Neutrophil (primary cell): ENCODE data around the gene FSTL4.

Source experiments
- H3K27ac ChIP-seq: fragments of 200-600 bp; sonication (generic); 2 replicates; pipeline ENCODE4 v1.5.1; 2016; ENCODE audit warnings: mild to moderate bottlenecking, moderate library complexity
- H3K27me3 ChIP-seq: fragments of 200-600 bp; sonication (generic); 2 replicates; pipeline ENCODE4 v1.6.0; 2016; ENCODE audit warnings: mild to moderate bottlenecking
- H3K36me3 ChIP-seq: fragments of 200-600 bp; sonication (generic); 2 replicates; pipeline ENCODE4 v1.5.1; 2017
- H3K4me1 ChIP-seq, 2 experiments: fragments of 200-600 bp in 1 of 2; sonication (generic) in 1 of 2; 1 replicate in 1 of 2; 2 replicates in 1 of 2; pipeline versions ENCODE4 v1.5.1 to v1.6.1; 2013 to 2016; ENCODE audit warnings: low read depth in 1 of 2, low read length in 1 of 2, mild to moderate bottlenecking in 1 of 2, moderate library complexity in 1 of 2; ENCODE audit not compliant: control insufficient read depth in 1 of 2, insufficient read depth in 1 of 2
- H3K4me3 ChIP-seq, 2 experiments: fragments of 200-600 bp in 1 of 2; sonication (generic) in 1 of 2; 1 replicate in 1 of 2; 2 replicates in 1 of 2; pipeline ENCODE4 v1.5.1; 2013 to 2016; ENCODE audit warnings: low read depth in 1 of 2, low read length in 1 of 2, mild to moderate bottlenecking in 1 of 2, moderate library complexity in 1 of 2
- H3K9me3 ChIP-seq: fragments of 200-600 bp; sonication (generic); 2 replicates; pipeline ENCODE4 v1.5.1; 2016
- TF ChIP-seq, protein P1 (sequence below): fragments of 200-600 bp; sonication (generic); IDR thresholded peaks from 2 replicates; pipeline ENCODE4 v1.5.1; 2016; ENCODE audit warnings: antibody characterized with exemption

The FSTL4 gene

GRCh38 chr5:133391354-133392136, 220.8 kb downstream of the FSTL4 start:
- no peak overlapping the region for H3K4me3 ChIP-seq
- H3K4me1 ChIP-seq, result no peaks in the 10 kb centered on the region
- H3K9me3 ChIP-seq, result no peaks in the 10 kb centered on the region
- H3K27ac ChIP-seq, result no peak overlapping the region
- H3K27me3 ChIP-seq, result peaks cover 4% of the 10 kb centered on the region
- no peaks in the 10 kb centered on the region for H3K36me3 ChIP-seq
- TF ChIP-seq, protein P1, sequence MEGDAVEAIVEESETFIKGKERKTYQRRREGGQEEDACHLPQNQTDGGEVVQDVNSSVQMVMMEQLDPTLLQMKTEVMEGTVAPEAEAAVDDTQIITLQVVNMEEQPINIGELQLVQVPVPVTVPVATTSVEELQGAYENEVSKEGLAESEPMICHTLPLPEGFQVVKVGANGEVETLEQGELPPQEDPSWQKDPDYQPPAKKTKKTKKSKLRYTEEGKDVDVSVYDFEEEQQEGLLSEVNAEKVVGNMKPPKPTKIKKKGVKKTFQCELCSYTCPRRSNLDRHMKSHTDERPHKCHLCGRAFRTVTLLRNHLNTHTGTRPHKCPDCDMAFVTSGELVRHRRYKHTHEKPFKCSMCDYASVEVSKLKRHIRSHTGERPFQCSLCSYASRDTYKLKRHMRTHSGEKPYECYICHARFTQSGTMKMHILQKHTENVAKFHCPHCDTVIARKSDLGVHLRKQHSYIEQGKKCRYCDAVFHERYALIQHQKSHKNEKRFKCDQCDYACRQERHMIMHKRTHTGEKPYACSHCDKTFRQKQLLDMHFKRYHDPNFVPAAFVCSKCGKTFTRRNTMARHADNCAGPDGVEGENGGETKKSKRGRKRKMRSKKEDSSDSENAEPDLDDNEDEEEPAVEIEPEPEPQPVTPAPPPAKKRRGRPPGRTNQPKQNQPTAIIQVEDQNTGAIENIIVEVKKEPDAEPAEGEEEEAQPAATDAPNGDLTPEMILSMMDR, result no peak

DNA sequence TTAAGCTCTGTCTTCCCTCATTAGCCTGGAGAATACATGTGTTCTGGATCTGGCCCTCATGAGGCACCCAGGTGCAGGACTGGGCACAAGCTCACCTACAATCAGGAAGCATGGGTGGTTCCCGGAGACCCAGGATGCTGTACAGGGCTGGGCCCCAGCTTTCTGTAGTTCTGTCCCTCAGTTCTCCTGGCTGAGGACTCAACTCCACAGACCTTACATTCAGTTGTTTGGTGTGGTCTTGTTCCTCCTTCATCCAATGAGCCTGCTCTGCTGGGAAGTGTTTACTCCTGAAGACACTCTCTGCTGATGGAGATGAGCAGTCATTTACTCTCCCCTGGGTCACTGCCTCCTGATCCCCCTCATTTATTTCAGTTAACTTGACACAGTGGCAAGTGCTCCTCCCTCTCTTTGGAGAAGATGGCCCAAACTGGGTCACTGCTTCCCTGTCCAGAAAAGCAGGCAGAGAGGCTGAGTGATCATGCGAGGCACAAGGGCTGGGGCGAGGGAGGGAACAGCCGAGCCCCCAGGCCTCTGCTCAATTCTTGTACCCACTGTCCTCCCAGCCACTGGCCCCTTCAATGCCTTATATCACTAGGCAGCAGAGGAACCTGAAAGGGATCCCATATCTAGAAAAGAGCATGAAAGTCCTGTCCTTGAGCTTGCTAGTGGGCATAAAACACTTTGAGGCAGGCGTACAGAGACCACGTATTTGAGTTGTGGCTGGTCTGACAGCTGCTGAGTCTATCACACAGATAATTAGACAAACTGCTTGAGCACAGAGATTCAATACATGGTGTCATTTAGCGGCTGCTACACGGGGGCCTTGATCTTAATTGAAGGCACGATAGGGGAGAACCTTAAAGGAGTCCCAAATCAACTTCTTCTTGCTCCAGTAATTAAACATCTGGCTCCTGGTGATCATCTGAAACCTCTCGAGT, 221.7 kb downstream of the FSTL4 start:
- H3K9me3 ChIP-seq, result no peaks in the 10 kb centered on the region
- H3K4me1 ChIP-seq, result no peaks in the 10 kb centered on the region
- H3K4me3 ChIP-seq, result no peak overlapping the region
- no peaks in the 10 kb centered on the region for H3K27me3 ChIP-seq
- TF ChIP-seq, protein P1, result no peak
- no peak overlapping the region for H3K27ac ChIP-seq
- no peaks in the 10 kb centered on the region for H3K36me3 ChIP-seq

DNA sequence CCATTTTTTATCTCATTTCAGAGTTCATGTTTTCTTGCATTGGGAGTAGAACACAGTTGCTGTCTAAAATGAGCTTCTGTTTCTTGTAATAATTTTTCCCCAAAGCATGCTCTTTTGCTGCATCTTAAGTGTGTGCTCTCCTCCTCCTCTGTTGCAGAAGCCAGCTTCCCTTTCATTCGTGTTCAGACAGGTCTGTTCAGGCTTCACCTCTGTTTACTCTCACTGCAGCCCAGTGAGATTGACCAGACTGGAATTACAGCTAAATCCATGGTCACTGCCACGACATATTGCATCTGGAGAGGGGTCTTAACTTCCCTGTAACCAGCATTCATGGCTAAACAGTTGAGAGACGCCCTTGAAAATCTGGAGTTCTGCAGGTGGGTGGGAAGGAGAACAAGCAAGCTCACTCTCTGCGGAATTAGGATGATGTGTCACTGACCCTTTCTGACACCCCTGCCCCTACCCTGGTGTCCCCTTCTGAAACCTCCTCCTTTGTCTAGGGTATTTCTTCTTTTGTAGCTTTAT, 223.2 kb downstream of the FSTL4 start:
- no peaks in the 10 kb centered on the region for H3K27me3 ChIP-seq
- no peaks in the 10 kb centered on the region for H3K4me1 ChIP-seq
- TF ChIP-seq, protein P1, result no peak
- H3K9me3 ChIP-seq, result no peaks in the 10 kb centered on the region
- H3K36me3 ChIP-seq, result no peaks in the 10 kb centered on the region
- no peak overlapping the region for H3K27ac ChIP-seq
- no peak overlapping the region for H3K4me3 ChIP-seq

DNA sequence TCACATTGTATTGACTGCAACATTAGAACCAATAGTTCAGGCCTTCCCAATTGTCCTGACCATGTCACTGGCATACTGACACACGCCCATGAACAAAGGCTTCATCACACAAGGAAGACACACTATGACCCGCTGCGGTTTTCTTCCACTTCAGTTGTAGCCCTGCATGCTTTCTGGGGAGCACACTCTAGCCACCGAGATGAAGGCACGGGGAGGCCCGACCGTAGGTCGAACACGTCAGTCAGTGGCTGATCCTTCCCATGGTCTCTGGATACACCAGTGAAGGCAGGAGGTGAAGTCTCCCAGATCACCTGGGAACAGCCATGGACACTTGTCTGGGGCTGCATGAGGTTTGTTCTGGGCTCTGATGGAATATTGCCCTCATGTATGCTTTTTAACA, 224.7 kb downstream of the FSTL4 start:
- H3K4me1 ChIP-seq, result no peaks in the 10 kb centered on the region
- H3K4me3 ChIP-seq, result no peak overlapping the region
- no peaks in the 10 kb centered on the region for H3K36me3 ChIP-seq
- H3K27me3 ChIP-seq, result no peaks in the 10 kb centered on the region
- TF ChIP-seq, protein P1, result no peak
- no peak overlapping the region for H3K27ac ChIP-seq
- H3K9me3 ChIP-seq, result no peaks in the 10 kb centered on the region

- Histone ChIP-seq H3K4me3 (no peak overlapping the region), H3K9me3 (no peaks in the 10 kb centered on the region), H3K4me1 (no peaks in the 10 kb centered on the region), H3K36me3 (no peaks in the 10 kb centered on the region), H3K27me3 (peaks cover 2% of the 10 kb centered on the region), H3K27ac (no peak overlapping the region)
- TF ChIP-seq, protein P1, result no peak
These were observed 225.2 kb downstream of the FSTL4 start for GRCh38 chr5:133387091-133387490.
